GM23248 (cell line): ENCODE results near the gene MIB1.

Experiments used
- EZH2 ChIP-seq: fragments of 200-600 bp; sonication (generic); IDR thresholded peaks from 2 replicates; pipeline ENCODE4 v1.6.1; 2018; ENCODE audit warnings: antibody characterized with exemption, mild to moderate bottlenecking; ENCODE audit not compliant: insufficient read depth, poor library complexity, severe bottlenecking
- EZH2phosphoT487 ChIP-seq: fragments of 200-600 bp; sonication (generic); IDR thresholded peaks from 2 replicates; pipeline ENCODE4 v1.6.1; 2018; ENCODE audit warnings: antibody characterized with exemption, moderate library complexity, mild to moderate bottlenecking, low read depth; ENCODE audit not compliant: insufficient read depth

GRCh38 chr18:21841570-21841969 is 101.0 kb downstream of the MIB1 start:
- TF ChIP-seq EZH2phosphoT487 (no peak), EZH2 (no peak)
